Right cardiac atrium (tissue), 5 donors: ENCODE measurements around the gene PPP3CB. TPM values are rescaled to one million over a fixed set of nuclear protein-coding genes. Genes with fewer than 3 reads are reported as not detected.

Experiments
- ATAC-seq, 2 donors: fragments of 200-7000 bp; cut with Tn5 transposase; one replicate each; pipeline versions ENCODE4 v1.8.0 to v1.9.1; 2020; ENCODE audit warnings: moderate library complexity in 2 of 2, mild to moderate bottlenecking in 1 of 2
- DNase-seq, 3 donors: peaks; one replicate each; pipeline ENCODE4 v3.0.0-alpha.2; 2020
- H3K27ac ChIP-seq: one replicate; pipeline ENCODE4 v1.5.1; 2013; ENCODE audit warnings: mild to moderate bottlenecking, low read length, control low read depth, moderate library complexity
- H3K27me3 ChIP-seq: one replicate; pipeline ENCODE4 v1.6.1; 2013; ENCODE audit not compliant: control insufficient read depth, insufficient read depth
- H3K4me1 ChIP-seq: one replicate; pipeline ENCODE4 v1.6.1; 2013; ENCODE audit warnings: low read length; ENCODE audit not compliant: control insufficient read depth, insufficient read depth
- H3K4me3 ChIP-seq: one replicate; pipeline ENCODE4 v1.5.1; 2013; ENCODE audit warnings: low read length, control low read depth
- H3K9me3 ChIP-seq: one replicate; pipeline ENCODE4 v1.6.1; 2013; ENCODE audit warnings: low read length; ENCODE audit not compliant: control insufficient read depth
- WGBS: extraction: QIAGEN DNeasy Blood & Tissue Kit; methylation state at CpG from one replicate; pipeline ENCODE4 v1.1.7; 2013; 5-methylcytosine and 5-hydroxymethylcytosine counted together
- intact Hi-C, 4 donors: fragments of 100-400 bp; cut with DNase I; formaldehyde crosslinking; loops; one replicate each; pipeline versions ENCODE4 v1.11.0 to v1.14.0; 2022 to 2023
- polyA plus RNA-seq: library from polyadenylated mRNA; stranded (reverse); fragments of 200-250 nt; gene quantifications from one replicate; pipeline ENCODE4 v1.2.3, GENCODE V29; 2013
- total RNA-seq, 4 donors: library from RNA; stranded (reverse); fragmentation: NEBNext Ultra II Directional; extraction: Animal tissue kit (Norgen Biotek cat#: 25700); gene quantifications; one replicate each; pipeline ENCODE4 v1.2.1, GENCODE V29; 2021
- donor health status: healthy with polysubstance abuse.
- donor health status: DM: no; HTN: yes; CAD: no.
- donor health status: DM: no; HTN: no; CAD: no.
- donor health status: DM: no; HTN: yes; CAD: no; lungs with severe emphysema.
- donor health status: DM: yes; HTN: yes; CAD: no.

Gene PPP3CB
- total and polyA plus RNA-seq, 5 donors = 34.5 to 61.3 (median 56.2) TPM

GRCh38 chr10:73509695-73510094 lies 13.9 kb upstream of the PPP3CB start:
- H3K27me3 ChIP-seq = no peaks in the 10 kb centered on the region
- no peak for DNase-seq
- intact Hi-C loops = no loop called here
- no peaks in the 10 kb centered on the region for H3K4me1 ChIP-seq
- no peaks in the 10 kb centered on the region for H3K9me3 ChIP-seq
- H3K27ac ChIP-seq = no peak overlapping the region
- ATAC-seq = no peak
- 82% methylated on average over 5 of the region's 5 CpGs for WGBS
- no peak overlapping the region for H3K4me3 ChIP-seq

DNA sequence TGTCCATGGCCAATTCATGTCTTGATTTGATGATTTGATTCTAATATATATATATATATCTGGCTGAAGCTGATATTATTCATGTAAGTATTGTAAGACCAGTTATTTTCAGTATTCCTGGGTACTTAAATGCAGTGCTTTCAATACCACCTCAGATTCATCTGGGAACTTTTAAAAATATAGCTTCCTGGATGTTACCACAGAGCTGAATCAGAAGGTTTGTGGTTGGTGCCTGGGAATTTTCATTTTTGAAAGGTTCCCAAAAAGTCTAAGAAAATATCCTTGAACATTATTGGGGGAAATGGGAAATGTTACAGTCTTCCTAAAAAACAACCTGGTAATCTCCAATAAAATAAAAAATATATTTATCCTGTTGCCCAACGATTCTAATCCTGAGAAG lies 10.7 kb upstream of the PPP3CB start:
- Histone ChIP-seq H3K9me3 (no peaks in the 10 kb centered on the region), H3K4me3 (no peak overlapping the region), H3K27me3 (no peaks in the 10 kb centered on the region), H3K27ac (no peak overlapping the region), H3K4me1 (no peaks in the 10 kb centered on the region)
- WGBS = 87% methylated on average over 1 of the region's 1 CpG
- DNase-seq = no peak
- intact Hi-C loops = no loop called here
- ATAC-seq = no peak

DNA sequence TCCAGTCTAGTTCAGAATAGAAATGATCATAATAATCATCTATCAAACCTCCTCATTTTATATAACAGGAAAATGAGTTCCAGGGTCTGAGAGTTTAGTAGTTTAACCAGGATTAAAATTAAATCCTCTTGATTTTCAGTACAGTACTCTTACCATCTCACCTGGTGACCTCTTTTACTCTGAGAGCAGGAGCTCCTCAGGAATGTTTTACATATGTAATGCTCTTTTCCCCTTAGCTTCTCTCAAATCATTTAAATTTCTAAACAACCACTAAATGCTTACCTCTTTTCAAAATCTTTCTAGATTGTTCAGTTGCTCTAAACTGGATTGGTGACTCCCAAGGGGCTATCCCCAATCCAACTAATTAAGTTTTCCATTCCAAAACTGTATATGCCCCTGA lies 10.2 kb upstream of the PPP3CB start:
- H3K4me1 ChIP-seq = no peaks in the 10 kb centered on the region
- no peaks in the 10 kb centered on the region for H3K27me3 ChIP-seq
- H3K27ac ChIP-seq = no peak overlapping the region
- ATAC-seq (no peak), DNase-seq (no peak)
- intact Hi-C loops = no loop called here
- H3K4me3 ChIP-seq = no peak overlapping the region
- H3K9me3 ChIP-seq = no peaks in the 10 kb centered on the region

- ATAC-seq (no peak), DNase-seq (no peak)
- H3K9me3 ChIP-seq = no peaks in the 10 kb centered on the region
- no peaks in the 10 kb centered on the region for H3K27me3 ChIP-seq
- H3K4me1 ChIP-seq = no peaks in the 10 kb centered on the region
- no peak overlapping the region for H3K27ac ChIP-seq
- intact Hi-C loops = no loop called here
- no peak overlapping the region for H3K4me3 ChIP-seq
- 92% methylated on average over 1 of the region's 1 CpG for WGBS
Observed at GRCh38 chr10:73503037-73503436, 7.2 kb upstream of the PPP3CB start.

DNA sequence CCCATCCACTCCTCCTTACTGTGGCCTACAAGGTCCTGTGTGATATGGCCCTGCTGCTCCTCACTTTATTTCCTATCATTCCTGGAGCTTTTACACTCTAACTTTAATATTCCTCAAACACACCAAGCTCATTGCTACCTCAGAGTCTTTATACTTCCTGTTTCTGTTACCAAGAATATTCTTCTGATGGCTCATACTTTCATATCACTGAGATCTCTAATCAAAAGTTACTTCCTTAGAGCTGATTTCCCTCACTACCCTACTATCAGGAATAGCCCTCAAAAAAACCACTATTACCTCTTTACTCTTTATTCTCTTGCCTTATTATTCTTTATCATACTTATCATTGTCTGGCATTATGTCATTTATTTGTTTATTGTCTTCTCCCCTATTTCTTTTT lies 5.8 kb upstream of the PPP3CB start:
- H3K4me1 ChIP-seq = peaks cover 3% of the 10 kb centered on the region
- intact Hi-C loops = no loop called here
- no peak overlapping the region for H3K4me3 ChIP-seq
- no peaks in the 10 kb centered on the region for H3K9me3 ChIP-seq
- DNase-seq (no peak), ATAC-seq (no peak)
- H3K27me3 ChIP-seq = no peaks in the 10 kb centered on the region
- H3K27ac ChIP-seq = no peak overlapping the region

- WGBS = 89% methylated on average over 2 of the region's 2 CpGs
- intact Hi-C loops = no loop called here
Observed at GRCh38 chr10:73497623-73498022, 1.8 kb upstream of the PPP3CB start.

GRCh38 chr10:73495226-73495883 lies 469 bp downstream of the PPP3CB start:
- Histone ChIP-seq H3K4me3 (peak overlapping the region; percentile 91), H3K27me3 (no peaks in the 10 kb centered on the region), H3K9me3 (no peaks in the 10 kb centered on the region), H3K4me1 (peaks cover 5% of the 10 kb centered on the region), H3K27ac (peak overlapping the region; percentile 100)
- DNase-seq (peak; percentile 93 to 96 (median 96)), ATAC-seq (peak; percentile 96 to 97)
- under 1% methylated on average over 55 of the region's 55 CpGs for WGBS
- intact Hi-C loops = no loop called here

More at GRCh38 chr10:73497623-73498022, 1.8 kb upstream of the PPP3CB start:
- H3K9me3 ChIP-seq = no peaks in the 10 kb centered on the region
- no peak overlapping the region for H3K4me3 ChIP-seq
- no peak overlapping the region for H3K27ac ChIP-seq
- DNase-seq (no peak), ATAC-seq (no peak)
- H3K4me1 ChIP-seq = peaks cover 5% of the 10 kb centered on the region
- H3K27me3 ChIP-seq = no peaks in the 10 kb centered on the region

DNA sequence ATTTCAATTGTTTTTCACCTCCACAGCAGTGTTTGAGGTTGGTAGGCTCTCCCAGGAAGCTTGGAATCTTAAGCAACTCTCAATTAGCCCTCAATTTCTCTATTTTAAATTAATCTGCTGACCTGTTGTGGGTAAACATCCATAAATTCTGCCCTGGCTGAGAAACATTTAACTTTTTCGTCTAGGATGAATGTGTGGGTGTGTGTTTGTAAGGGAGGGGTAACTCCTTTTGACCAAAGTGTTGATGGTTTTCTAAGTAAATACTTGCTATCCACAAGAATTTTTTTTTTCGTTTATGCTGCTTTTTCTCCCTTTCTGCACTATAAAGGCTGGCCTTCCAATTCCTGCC lies 973 bp downstream of the PPP3CB start:
- DNase-seq (no peak), ATAC-seq (no peak)
- Histone ChIP-seq H3K4me1 (peaks cover 5% of the 10 kb centered on the region), H3K9me3 (no peaks in the 10 kb centered on the region), H3K4me3 (peak overlapping the region; percentile 91), H3K27me3 (no peaks in the 10 kb centered on the region), H3K27ac (peak overlapping the region; percentile 100)
- 0% methylated on average over 2 of the region's 2 CpGs for WGBS
- intact Hi-C loops = no loop called here

DNA sequence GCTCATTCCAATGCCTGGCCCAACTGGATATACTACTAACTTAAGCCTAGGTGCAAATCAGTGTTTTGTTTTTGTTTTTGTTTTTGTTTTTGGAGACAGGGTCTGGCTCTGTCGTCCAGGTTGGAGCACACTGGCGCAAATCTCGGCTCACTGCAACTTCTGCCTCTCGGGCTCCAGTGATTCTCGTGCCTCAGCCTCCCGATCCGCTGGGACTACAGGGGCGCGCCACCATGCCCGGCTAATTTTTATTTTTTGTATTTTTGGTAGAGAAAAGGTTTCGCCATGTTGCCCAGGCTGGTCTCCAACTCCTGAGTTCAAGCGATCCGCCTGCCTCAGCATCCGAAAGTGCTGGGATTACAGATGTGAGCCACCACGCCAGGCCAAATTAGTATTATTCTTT lies 1.6 kb downstream of the PPP3CB start:
- WGBS = 94% methylated on average over 15 of the region's 15 CpGs
- Histone ChIP-seq H3K27ac (no peak overlapping the region), H3K4me3 (peak overlapping the region; percentile 91), H3K4me1 (peaks cover 5% of the 10 kb centered on the region), H3K27me3 (no peaks in the 10 kb centered on the region), H3K9me3 (no peaks in the 10 kb centered on the region)
- intact Hi-C loops = no loop called here
- peak in 1 of 3 donors; percentile 42 for DNase-seq
- ATAC-seq = no peak

DNA sequence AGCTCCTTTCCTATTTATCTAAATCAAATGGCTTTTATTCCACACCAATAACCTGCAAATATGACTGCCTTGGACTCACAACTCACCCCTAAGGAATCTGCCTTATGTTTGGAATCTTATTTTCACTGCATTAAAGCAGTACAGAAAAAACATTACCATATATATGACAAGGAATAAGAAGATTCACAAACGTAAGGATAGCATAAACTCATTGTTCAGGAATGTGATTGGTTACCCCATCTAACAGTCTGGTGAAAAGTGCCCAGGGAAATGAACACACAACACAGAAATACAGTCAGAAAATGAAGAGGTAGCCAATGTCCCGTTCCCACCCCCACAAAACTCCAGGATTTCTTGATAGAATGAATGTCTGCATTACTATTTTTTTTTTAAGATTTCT lies 2.0 kb downstream of the PPP3CB start:
- WGBS = 33% methylated on average over 2 of the region's 2 CpGs
- ATAC-seq = no peak
- H3K4me1 ChIP-seq = peaks cover 5% of the 10 kb centered on the region
- intact Hi-C loops = no loop called here
- no peak for DNase-seq
- no peak overlapping the region for H3K4me3 ChIP-seq
- H3K9me3 ChIP-seq = no peaks in the 10 kb centered on the region
- no peak overlapping the region for H3K27ac ChIP-seq
- H3K27me3 ChIP-seq = no peaks in the 10 kb centered on the region

DNA sequence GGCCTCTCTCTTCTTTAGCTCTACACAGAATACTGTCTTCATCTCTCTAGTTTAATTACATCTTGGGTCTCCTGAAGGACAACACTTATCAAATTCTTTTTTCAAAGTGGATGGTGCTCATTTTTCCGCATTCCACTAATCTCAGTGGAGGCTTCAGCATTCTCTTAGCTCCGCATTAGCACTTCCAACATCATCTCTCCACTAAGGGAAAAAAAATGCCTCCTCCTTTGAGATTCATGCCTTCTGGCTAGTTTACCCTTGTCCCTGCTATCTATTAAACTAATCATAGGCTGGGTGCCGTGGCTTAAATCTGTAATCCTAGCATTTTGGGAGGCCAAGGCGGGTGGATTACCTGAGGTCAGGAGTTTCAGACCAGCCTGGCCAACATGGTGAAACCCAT lies 9.2 kb downstream of the PPP3CB start:
- H3K9me3 ChIP-seq = no peaks in the 10 kb centered on the region
- DNase-seq = no peak
- intact Hi-C loops = no loop called here
- no peaks in the 10 kb centered on the region for H3K4me1 ChIP-seq
- no peak for ATAC-seq
- no peaks in the 10 kb centered on the region for H3K27me3 ChIP-seq
- 96% methylated on average over 4 of the region's 4 CpGs for WGBS
- no peak overlapping the region for H3K4me3 ChIP-seq
- H3K27ac ChIP-seq = no peak overlapping the region

GRCh38 chr10:73485320-73485719 lies 10.5 kb downstream of the PPP3CB start:
- H3K27ac ChIP-seq = no peak overlapping the region
- intact Hi-C loops = no loop called here
- H3K27me3 ChIP-seq = no peaks in the 10 kb centered on the region
- H3K9me3 ChIP-seq = no peaks in the 10 kb centered on the region
- WGBS = 54% methylated on average over 1 of the region's 1 CpG
- DNase-seq = no peak
- H3K4me3 ChIP-seq = no peak overlapping the region
- no peaks in the 10 kb centered on the region for H3K4me1 ChIP-seq
- no peak for ATAC-seq
